Sigmoid colon (tissue), 7 donors: ENCODE data around the gene VPS52. TPM values are rescaled to one million over a fixed set of nuclear protein-coding genes. Genes with fewer than 3 reads are reported as not detected.

Source experiments
- DNase-seq: peaks from one replicate; pipeline ENCODE4 v3.0.0-alpha.2; 2019
- H3K27ac ChIP-seq, 4 donors: fragments of 200-600 bp; sonication (generic); one replicate each; pipeline ENCODE4 v1.5.1; 2016 to 2019; ENCODE audit warnings: mild to moderate bottlenecking in 1 of 4
- H3K27me3 ChIP-seq, 3 donors: fragments of 200-600 bp; sonication (generic); one replicate each; pipeline ENCODE4 v1.5.1; 2019; ENCODE audit warnings: mild to moderate bottlenecking in 1 of 3
- H3K36me3 ChIP-seq, 4 donors: fragments of 200-600 bp; sonication (generic); one replicate each; pipeline ENCODE4 v1.5.1; 2016 to 2019
- H3K4me1 ChIP-seq, 4 donors: fragments of 200-600 bp; sonication (generic); one replicate each; pipeline ENCODE4 v1.5.1; 2017 to 2019
- H3K4me3 ChIP-seq, 4 donors: fragments of 200-600 bp; sonication (generic); one replicate each; pipeline ENCODE4 v1.5.1; 2017 to 2019; ENCODE audit warnings: mild to moderate bottlenecking in 2 of 4, moderate library complexity in 1 of 4
- H3K9me3 ChIP-seq, 4 donors: fragments of 200-600 bp in 3 of 4; sonication (generic) in 3 of 4; one replicate each; pipeline versions ENCODE4 v1.5.1 to v1.6.1; 2013 to 2019
- CTCF ChIP-seq, 4 experiments: fragments of 450-650 bp in 3 of 4; fragments of 200-600 bp in 1 of 4; IDR thresholded peaks; one replicate each; pipeline ENCODE4 v1.5.1; 2016 to 2019; ENCODE audit warnings: antibody characterized with exemption in 4 of 4, mild to moderate bottlenecking in 3 of 4, moderate library complexity in 2 of 4
- EP300 ChIP-seq, 4 donors: sonication (generic); formaldehyde crosslinking; IDR thresholded peaks; one replicate each; pipeline ENCODE4 v1.6.1; 2017; ENCODE audit warnings: antibody characterized with exemption in 4 of 4
- POLR2A ChIP-seq, 2 donors: fragments of 450-650 bp; IDR thresholded peaks; one replicate each; pipeline ENCODE4 v1.6.1; 2016; ENCODE audit warnings: antibody characterized with exemption in 2 of 2, mild to moderate bottlenecking in 2 of 2, moderate library complexity in 2 of 2
- POLR2AphosphoS5 ChIP-seq, 4 donors: sonication (generic); formaldehyde crosslinking; IDR thresholded peaks; one replicate each; pipeline ENCODE4 v1.6.1; 2017; ENCODE audit warnings: antibody characterized with exemption in 4 of 4
- WGBS, 2 donors: extraction: QIAGEN DNeasy Blood & Tissue Kit; methylation state at CpG; one replicate each; pipeline ENCODE4 v1.1.7; 2013; 5-methylcytosine and 5-hydroxymethylcytosine counted together
- intact Hi-C: fragments of 100-400 bp; cut with DNase I; formaldehyde crosslinking; loops from one replicate; pipeline ENCODE4 v1.15.1; 2023
- polyA plus RNA-seq, 3 donors: library from polyadenylated mRNA; stranded (reverse); fragments of 200-250 nt; gene quantifications; one replicate each; pipeline ENCODE4 v1.2.3, GENCODE V29; 2013
- total RNA-seq, 4 donors: library from RNA; depleted of rRNA; stranded (reverse); fragments of >200 nt; gene quantifications; one replicate each; pipeline ENCODE4 v1.1.0, GENCODE V29; 2016
- donor health status: healthy with polysubstance abuse.
- donor health status: Bipolar disorder and iron deficiency.
- donor health status: healthy.

VPS52 gene
- total and polyA plus RNA-seq, 7 donors = 23.4 to 51.2 (median 31.6) TPM

GRCh38 chr6:33315793-33316602, 44.3 kb upstream of the VPS52 start:
- 92 to 93% methylated on average over 17 of the region's 17 CpGs for WGBS, 2 donors
- H3K4me3 ChIP-seq = no peak overlapping the region
- no peaks in the 10 kb centered on the region for H3K27me3 ChIP-seq
- intact Hi-C loops = loop anchor here (5.0 kb wide), 1 partner anchor 111 kb away; no protein-coding TSS in a partner anchor
- DNase-seq = peak; percentile 63
- peaks cover 14 to 30% (median 19%) of the 10 kb centered on the region in 4 donors for H3K36me3 ChIP-seq
- TF ChIP-seq CTCF (IDR thresholded peaks at IDR 0.05) (no peak), POLR2A (IDR thresholded peaks at IDR 0.05) (no peak), POLR2AphosphoS5 (IDR thresholded peaks at IDR 0.05) (no peak), EP300 (IDR thresholded peaks at IDR 0.05) (no peak)
- peak overlapping the region; percentile 8 to 96 (median 88) for H3K27ac ChIP-seq
- no peaks in the 10 kb centered on the region for H3K9me3 ChIP-seq
- peaks cover 0 to 80% (median 63%) of the 10 kb centered on the region in 4 donors for H3K4me1 ChIP-seq

- DNase-seq = peak; percentile 80
- no peak for TF ChIP-seq EP300 (IDR thresholded peaks at IDR 0.05)
- peak in 1 of 4 donors; percentile 11 for TF ChIP-seq POLR2AphosphoS5 (IDR thresholded peaks at IDR 0.05)
- H3K4me1 ChIP-seq = peaks cover 0 to 74% (median 58%) of the 10 kb centered on the region in 4 donors
- H3K27me3 ChIP-seq = no peaks in the 10 kb centered on the region
- peaks cover 9 to 30% (median 13%) of the 10 kb centered on the region in 4 donors for H3K36me3 ChIP-seq
- 23 to 51% methylated on average over 47 of the region's 47 CpGs for WGBS, 2 donors
- no peaks in the 10 kb centered on the region for H3K9me3 ChIP-seq
- peak overlapping the region; percentile 65 to 89 (median 78) for H3K4me3 ChIP-seq
- peak overlapping the region; percentile 90 to 97 (median 95) for H3K27ac ChIP-seq
- intact Hi-C loops = loop anchor here (1.0 to 5.0 kb wide), 2 partner anchors 16 to 112 kb away; no protein-coding TSS in a partner anchor
Measured at GRCh38 chr6:33314943-33315792, 43.5 kb upstream of the VPS52 start.

DNA sequence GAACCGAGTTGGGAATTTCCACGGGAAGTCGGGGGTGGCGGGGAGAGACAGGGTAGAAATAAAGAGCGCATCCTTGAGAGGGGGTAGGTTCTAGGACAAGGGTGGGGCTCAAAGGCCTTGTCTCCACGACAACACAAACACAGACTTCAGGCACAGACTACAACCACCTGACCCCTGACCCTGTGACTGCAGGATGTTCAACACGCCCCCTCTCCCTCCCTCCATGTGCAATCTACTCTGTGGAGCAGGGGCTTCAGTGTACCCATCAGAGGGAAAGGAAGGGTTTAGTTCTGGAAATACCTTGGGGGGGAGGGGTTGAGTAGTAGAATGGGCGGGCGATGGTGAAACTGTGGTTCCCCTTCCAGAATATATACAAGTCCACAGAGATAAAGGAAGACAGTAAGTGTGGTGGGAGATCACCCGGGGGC, 42.9 kb upstream of the VPS52 start:
- Histone ChIP-seq H3K27me3 (no peaks in the 10 kb centered on the region), H3K9me3 (no peaks in the 10 kb centered on the region), H3K4me3 (peak overlapping the region; percentile 65 to 89 (median 78)), H3K27ac (peak overlapping the region; percentile 90 to 97 (median 95)), H3K4me1 (peaks cover 0 to 69% (median 54%) of the 10 kb centered on the region in 4 donors), H3K36me3 (peaks cover 4 to 29% (median 8%) of the 10 kb centered on the region in 4 donors)
- peak; percentile 89 for DNase-seq
- intact Hi-C loops = loop anchor here (1.0 kb wide), 1 partner anchor 15 kb away; no protein-coding TSS in a partner anchor
- 0 to 3% methylated on average over 10 of the region's 10 CpGs for WGBS, 2 donors
- TF ChIP-seq EP300 (IDR thresholded peaks at IDR 0.05) (no peak), POLR2A (IDR thresholded peaks at IDR 0.05) (no peak), POLR2AphosphoS5 (IDR thresholded peaks at IDR 0.05) (peak in 1 of 4 donors; percentile 27), CTCF (IDR thresholded peaks at IDR 0.05) (no peak)

DNA sequence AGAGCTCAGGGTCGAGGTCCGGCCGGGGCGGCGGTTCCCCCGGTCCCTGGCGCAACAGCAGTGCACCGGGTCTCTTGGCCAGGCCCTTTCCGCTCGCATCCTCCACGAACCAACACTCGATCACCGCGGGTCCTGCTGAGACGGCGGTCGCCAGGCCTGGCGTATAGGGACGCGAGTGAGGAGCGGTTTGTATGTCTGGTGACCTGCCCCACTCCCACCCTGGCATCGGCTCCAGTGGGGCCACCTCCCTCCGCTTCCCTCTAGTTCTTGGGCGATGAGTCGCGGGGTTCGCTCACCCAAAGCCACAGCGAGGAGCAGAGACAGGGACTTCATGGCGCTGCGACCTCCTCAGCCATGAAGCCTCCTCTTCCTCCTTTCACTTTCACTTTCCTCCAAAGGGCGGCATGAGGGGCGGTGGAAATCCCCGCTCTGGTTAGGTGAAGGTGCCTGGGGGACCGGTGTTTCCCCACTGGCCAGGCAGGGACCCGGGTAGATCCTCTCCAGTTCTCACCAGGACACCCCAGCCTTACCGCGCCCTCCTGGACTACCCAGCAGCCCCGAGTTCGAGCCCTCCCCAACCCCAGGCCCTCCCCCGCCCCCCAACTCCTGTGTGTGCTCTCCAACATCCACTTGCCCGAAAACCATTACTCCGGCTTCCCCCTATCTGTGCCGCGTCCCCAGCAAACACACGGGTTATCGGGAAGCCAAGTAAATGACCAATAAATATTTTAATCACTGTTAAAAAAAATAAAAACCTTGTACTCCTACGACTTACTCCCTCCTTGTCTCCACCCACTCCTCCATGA, 42.2 kb upstream of the VPS52 start, which contains the start of gene TAPBP:
Gene TAPBP, minus strand, starts transcription at position 370 of the 806 bp plus-strand sequence. Its CDS starts 37 bp downstream, at position 333.
- H3K27me3 ChIP-seq = no peaks in the 10 kb centered on the region
- intact Hi-C loops = loop anchor here (1.0 kb wide), 1 partner anchor 15 kb away; no protein-coding TSS in a partner anchor
- peak within 1 kb of the TSS; percentile 90 to 97 (median 95) for H3K27ac ChIP-seq
- peak in 1 of 2 donors; percentile 25 for TF ChIP-seq POLR2A (IDR thresholded peaks at IDR 0.05)
- no peak for TF ChIP-seq EP300 (IDR thresholded peaks at IDR 0.05)
- TF ChIP-seq POLR2AphosphoS5 (IDR thresholded peaks at IDR 0.05) = peak; percentile 64 to 80 (median 78)
- H3K36me3 ChIP-seq = peaks cover 0 to 25% (median 2%) of the 10 kb centered on the region in 4 donors
- H3K9me3 ChIP-seq = no peaks in the 10 kb centered on the region
- DNase-seq = peak; percentile 83
- WGBS, 2 donors = 1% methylated on average over 47 of the region's 47 CpGs
- H3K4me3 ChIP-seq = peak within 1 kb of the TSS; percentile 65 to 89 (median 78)
- peaks cover 0 to 65% (median 50%) of the 10 kb centered on the region in 4 donors for H3K4me1 ChIP-seq
